Effector memory CD8-positive, alpha-beta T cell (primary cell): ENCODE results near the gene ADCYAP1R1.

Experiments
- ATAC-seq: fragments of 150-1000 bp; cut with Tn5 transposase; replicated peaks from 2 replicates; pipeline ENCODE4 v1.10.0; 2021; ENCODE audit warnings: mild to moderate bottlenecking, moderate library complexity
- DNase-seq, 3 experiments: peaks; one replicate each; pipeline ENCODE4 v3.0.0; 2021
- H3K27ac Mint-ChIP-seq, 2 donors: one replicate each; pipeline ENCODE4 v1.8.0; 2022; ENCODE audit warnings: mild to moderate bottlenecking in 2 of 2, mixed read lengths in 2 of 2, moderate library complexity in 2 of 2
- H3K27me3 Mint-ChIP-seq, 2 donors: one replicate each; pipeline ENCODE4 v1.8.0; 2022; ENCODE audit warnings: mixed read lengths in 2 of 2
- H3K36me3 Mint-ChIP-seq: one replicate; pipeline ENCODE4 v1.8.0; 2022; ENCODE audit warnings: mild to moderate bottlenecking, moderate library complexity, mixed read lengths; ENCODE audit not compliant: insufficient read depth
- H3K4me1 Mint-ChIP-seq, 2 donors: one replicate each; pipeline ENCODE4 v1.8.0; 2022; ENCODE audit warnings: low read depth in 2 of 2, mixed read lengths in 2 of 2
- H3K4me3 Mint-ChIP-seq, 2 donors: one replicate each; pipeline ENCODE4 v1.8.0; 2022; ENCODE audit warnings: mild to moderate bottlenecking in 2 of 2, mixed read lengths in 2 of 2, moderate library complexity in 2 of 2
- H3K9me3 Mint-ChIP-seq, 2 donors: one replicate each; pipeline ENCODE4 v1.8.0; 2022; ENCODE audit warnings: mixed read lengths in 2 of 2

ADCYAP1R1 gene

DNA sequence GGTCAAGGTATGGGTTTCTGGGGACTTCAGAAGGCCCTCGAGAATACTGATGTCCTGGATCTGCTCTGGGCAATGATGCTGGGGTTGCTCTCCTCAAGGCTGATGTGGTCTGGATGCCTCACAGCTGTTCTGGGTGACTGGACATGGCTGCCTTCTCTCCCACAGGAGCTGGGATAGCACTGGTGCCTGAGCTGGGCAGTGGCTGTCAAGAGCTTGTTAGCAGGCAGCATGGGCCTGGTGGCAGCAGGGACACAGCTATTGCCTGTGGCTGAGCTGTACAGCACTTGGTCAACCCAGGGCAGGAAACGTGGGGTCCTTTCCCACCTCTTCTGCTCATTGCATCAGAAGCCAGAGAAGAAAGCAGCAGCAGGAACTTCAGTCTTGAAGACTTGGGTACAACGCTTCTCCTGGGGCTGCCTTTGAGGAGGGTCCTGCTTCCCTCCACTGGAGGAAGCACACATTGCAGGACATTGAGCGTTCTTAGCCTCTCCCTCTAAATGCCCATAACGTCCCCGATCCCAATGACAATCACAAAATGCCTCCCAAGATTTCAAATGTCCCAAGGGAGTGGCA is 13.0 kb downstream of the ADCYAP1R1 start:
- H3K4me3 Mint-ChIP-seq = no peak overlapping the region
- no peaks in the 10 kb centered on the region for H3K4me1 Mint-ChIP-seq
- no peaks in the 10 kb centered on the region for H3K36me3 Mint-ChIP-seq
- ATAC-seq = no peak
- H3K9me3 Mint-ChIP-seq = no peaks in the 10 kb centered on the region
- no peak overlapping the region for H3K27ac Mint-ChIP-seq
- no peaks in the 10 kb centered on the region for H3K27me3 Mint-ChIP-seq
- DNase-seq = no peak

DNA sequence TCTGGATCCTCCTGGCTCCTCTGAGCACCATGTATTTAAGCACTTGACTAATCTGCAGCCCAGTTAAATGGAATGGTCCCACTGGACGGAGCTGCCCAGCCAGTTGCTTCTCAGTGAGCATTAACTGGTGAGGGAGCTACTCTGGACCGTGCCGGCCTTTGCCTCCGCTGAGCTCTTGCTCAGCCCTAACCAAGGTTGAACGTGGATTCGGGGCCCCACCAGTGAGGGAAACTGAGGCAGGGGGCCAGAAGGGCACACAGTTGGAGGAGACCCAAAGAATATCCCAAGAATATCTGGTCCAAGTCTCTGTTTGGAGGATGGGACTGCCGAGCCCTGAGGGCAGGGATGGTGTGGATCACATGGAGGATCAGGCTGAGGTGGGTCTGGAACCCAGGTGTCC is 13.7 kb downstream of the ADCYAP1R1 start:
- DNase-seq = no peak
- Mint-ChIP-seq H3K4me1 (no peaks in the 10 kb centered on the region), H3K36me3 (no peaks in the 10 kb centered on the region), H3K4me3 (no peak overlapping the region), H3K27me3 (no peaks in the 10 kb centered on the region), H3K9me3 (no peaks in the 10 kb centered on the region), H3K27ac (no peak overlapping the region)
- no peak for ATAC-seq

DNA sequence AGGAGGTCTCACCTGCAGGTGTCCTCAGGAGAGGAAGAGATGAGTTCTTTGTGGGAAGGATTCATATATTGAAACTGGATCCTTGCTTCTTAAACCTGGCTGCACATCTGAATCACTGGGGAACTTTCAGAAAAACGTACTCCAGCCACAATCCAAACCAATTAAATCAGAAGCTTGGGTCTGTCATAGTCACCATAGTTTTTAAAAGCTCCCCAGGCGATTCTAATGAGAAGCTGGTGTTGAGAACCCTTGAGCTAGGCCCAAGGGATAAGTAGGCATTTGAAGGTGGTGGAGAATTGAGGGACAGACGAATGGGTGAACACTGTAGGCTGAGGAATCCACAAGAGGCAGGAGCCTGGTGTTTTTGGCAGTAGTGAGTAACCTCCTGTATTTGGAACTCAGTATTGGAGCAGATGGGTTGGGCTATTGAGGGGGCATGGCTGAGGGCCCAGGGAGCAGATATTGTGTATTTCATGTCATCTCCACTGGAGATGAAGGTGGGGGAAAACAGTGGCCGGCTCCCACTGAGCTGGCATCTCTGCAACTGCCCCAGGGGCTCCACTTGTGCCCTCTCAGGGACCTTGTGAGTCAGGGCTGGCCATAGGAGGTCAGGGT is 14.5 kb downstream of the ADCYAP1R1 start:
- no peaks in the 10 kb centered on the region for H3K9me3 Mint-ChIP-seq
- H3K27ac Mint-ChIP-seq = no peak overlapping the region
- H3K36me3 Mint-ChIP-seq = no peaks in the 10 kb centered on the region
- no peak overlapping the region for H3K4me3 Mint-ChIP-seq
- H3K4me1 Mint-ChIP-seq = no peaks in the 10 kb centered on the region
- peaks cover 0 to 3% of the 10 kb centered on the region in 2 donors for H3K27me3 Mint-ChIP-seq
- ATAC-seq = no peak
- DNase-seq = no peak

DNA sequence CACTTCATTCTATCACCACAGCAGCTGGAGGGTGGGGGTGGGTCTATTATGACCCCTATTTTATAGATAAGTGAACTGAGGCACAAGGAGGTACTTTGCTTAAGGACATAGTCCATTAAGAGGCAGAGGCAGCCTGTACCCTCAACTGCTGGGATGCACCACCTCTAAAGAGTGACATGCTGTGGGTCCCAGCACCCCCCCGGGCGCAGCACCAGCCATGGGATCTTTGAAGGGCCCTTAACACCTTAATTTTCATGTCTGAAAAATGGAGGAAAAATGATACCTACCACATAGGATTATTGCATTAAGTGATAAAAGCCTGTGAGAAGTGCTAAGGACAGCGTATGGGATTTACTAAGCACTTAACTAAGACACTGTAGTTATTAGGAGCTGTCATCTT is 15.4 kb downstream of the ADCYAP1R1 start:
- Mint-ChIP-seq H3K9me3 (no peaks in the 10 kb centered on the region), H3K4me1 (no peaks in the 10 kb centered on the region), H3K36me3 (no peaks in the 10 kb centered on the region), H3K27ac (no peak overlapping the region), H3K27me3 (peaks cover 0 to 7% of the 10 kb centered on the region in 2 donors), H3K4me3 (no peak overlapping the region)
- ATAC-seq (no peak), DNase-seq (no peak)

DNA sequence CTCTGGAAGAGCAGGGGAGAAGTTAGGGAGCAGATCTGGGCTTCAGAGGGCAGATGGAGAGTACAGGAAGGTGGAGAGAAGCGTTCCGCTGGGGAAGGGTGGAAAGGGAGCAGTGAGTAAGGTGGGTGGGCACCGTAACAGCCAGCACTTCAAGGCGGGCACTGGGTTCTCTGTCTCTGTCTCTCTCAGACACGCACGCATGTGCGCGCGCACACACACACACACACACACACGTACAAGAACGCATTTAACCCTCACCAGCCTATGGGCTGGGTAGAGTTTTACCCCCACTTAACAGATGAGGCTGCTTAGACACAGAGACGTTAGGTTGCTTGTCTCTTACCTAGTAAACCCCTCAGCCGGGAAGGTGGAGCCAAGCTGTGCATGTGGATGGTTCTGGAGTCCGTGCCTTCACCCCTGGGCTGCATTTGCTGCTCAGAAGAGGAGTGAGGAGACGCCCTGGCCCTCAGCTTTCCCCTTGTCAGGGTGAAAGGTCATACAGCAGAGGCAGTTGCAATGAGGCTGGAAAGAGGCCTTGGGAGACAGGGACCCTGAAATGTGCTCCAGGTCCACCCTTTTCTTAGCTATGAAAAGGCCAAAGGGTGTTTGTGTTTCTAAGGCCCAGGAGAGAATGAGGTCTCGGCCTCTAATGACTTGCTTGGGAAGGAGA is 16.0 kb downstream of the ADCYAP1R1 start:
- no peak for DNase-seq
- Mint-ChIP-seq H3K36me3 (no peaks in the 10 kb centered on the region), H3K4me3 (no peak overlapping the region), H3K9me3 (no peaks in the 10 kb centered on the region), H3K27ac (no peak overlapping the region), H3K4me1 (no peaks in the 10 kb centered on the region), H3K27me3 (peaks cover 0 to 9% of the 10 kb centered on the region in 2 donors)
- ATAC-seq = no peak

DNA sequence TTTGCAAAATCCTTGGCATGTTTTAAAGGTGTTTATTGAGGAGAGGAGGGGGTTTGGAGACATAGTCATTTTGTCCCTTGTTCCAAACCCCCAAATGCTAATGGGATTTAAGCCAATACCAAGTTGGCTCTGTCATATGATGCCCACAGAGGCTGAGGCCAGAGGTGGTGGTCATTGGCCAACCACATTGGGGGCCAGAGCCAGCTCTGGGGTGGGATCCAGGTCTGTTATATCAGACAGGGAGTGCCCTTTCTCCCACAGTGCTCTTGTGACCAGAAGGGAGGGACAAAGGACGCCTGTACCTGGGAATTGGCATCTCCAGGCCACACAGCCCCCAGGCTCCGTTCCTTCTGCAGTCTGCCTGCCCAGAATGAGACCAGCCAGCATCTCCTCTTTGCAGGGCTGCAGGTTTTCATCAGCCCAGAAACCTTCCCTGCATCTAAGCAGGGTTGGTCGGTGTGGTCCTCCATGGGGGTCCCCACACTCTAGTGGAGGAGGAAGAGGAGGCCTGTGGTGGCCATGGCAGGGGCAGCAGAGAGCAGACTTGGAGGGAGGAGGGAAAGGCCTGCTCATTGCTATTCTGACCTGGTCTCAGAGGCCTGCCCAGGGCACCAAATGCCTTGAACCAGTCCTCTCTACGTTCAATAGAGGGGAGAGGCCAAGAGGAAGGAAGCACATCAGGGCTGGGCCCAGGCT is 17.9 kb downstream of the ADCYAP1R1 start:
- H3K27ac Mint-ChIP-seq = no peak overlapping the region

DNA sequence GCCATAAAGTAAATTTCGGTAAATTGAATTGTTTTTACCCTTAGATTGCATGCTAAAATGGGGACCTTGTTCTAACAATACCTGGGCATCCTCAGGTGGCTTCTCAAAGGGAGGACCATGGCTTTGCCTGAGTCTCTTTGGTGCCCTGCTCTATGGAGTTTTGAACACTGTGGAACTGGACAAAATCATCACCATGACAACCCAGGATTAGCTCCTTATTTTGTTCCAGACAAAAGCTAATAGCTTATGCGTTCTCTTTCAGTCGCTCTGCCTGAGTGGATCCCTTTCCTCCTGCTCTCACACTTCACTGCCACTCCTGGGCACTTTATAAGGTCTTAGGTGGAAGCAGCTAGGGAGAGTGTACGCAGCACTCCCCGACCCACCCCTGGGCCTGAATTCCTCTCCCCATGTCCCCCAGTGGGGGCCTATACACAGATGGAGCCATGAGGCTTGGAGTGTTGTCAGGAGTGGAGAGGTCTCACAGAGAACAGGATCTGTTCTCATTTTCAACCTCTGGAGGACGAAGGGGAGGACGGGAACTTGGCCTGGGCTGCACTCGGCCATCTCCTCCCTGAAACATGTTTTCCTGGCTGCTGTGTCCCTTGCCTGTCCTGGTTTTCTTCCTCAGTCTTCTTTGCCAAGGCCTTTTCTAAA is 19.0 kb downstream of the ADCYAP1R1 start:
- ATAC-seq (no peak), DNase-seq (no peak)
- no peaks in the 10 kb centered on the region for H3K4me1 Mint-ChIP-seq
- peaks cover 4% of the 10 kb centered on the region for H3K36me3 Mint-ChIP-seq
- H3K9me3 Mint-ChIP-seq = no peaks in the 10 kb centered on the region
- no peak overlapping the region for H3K27ac Mint-ChIP-seq
- peaks cover 8 to 9% of the 10 kb centered on the region in 2 donors for H3K27me3 Mint-ChIP-seq
- no peak overlapping the region for H3K4me3 Mint-ChIP-seq

More for the DNA sequence above, 17.9 kb downstream of the ADCYAP1R1 start:
- no peaks in the 10 kb centered on the region for H3K4me1 Mint-ChIP-seq
- no peaks in the 10 kb centered on the region for H3K9me3 Mint-ChIP-seq
- H3K36me3 Mint-ChIP-seq = peaks cover 4% of the 10 kb centered on the region
- DNase-seq = no peak
- H3K27me3 Mint-ChIP-seq = peaks cover 0 to 9% of the 10 kb centered on the region in 2 donors
- ATAC-seq = no peak
- H3K4me3 Mint-ChIP-seq = no peak overlapping the region

DNA sequence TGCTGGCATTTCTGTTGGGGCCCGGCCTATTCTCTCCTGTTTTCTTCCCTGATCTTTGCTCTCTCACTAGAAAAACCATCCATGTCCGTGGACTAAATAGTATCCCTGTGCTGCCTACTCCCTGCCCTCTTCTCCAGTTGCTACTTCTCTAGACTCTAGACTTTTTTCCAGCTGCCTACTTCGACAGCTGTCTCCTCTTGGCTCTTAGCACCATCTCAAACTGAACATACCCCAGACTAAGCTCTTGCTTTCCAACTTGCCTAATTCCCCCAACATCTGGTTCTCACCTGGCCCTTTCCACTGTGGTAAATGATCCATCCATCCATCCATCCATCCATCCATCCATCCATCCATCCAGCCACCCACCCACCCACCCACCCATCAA is 19.5 kb downstream of the ADCYAP1R1 start:
- Mint-ChIP-seq H3K4me3 (no peak overlapping the region), H3K27me3 (peaks cover 8 to 9% of the 10 kb centered on the region in 2 donors), H3K4me1 (no peaks in the 10 kb centered on the region), H3K27ac (no peak overlapping the region), H3K9me3 (no peaks in the 10 kb centered on the region), H3K36me3 (peaks cover 4% of the 10 kb centered on the region)
- ATAC-seq (no peak), DNase-seq (no peak)

DNA sequence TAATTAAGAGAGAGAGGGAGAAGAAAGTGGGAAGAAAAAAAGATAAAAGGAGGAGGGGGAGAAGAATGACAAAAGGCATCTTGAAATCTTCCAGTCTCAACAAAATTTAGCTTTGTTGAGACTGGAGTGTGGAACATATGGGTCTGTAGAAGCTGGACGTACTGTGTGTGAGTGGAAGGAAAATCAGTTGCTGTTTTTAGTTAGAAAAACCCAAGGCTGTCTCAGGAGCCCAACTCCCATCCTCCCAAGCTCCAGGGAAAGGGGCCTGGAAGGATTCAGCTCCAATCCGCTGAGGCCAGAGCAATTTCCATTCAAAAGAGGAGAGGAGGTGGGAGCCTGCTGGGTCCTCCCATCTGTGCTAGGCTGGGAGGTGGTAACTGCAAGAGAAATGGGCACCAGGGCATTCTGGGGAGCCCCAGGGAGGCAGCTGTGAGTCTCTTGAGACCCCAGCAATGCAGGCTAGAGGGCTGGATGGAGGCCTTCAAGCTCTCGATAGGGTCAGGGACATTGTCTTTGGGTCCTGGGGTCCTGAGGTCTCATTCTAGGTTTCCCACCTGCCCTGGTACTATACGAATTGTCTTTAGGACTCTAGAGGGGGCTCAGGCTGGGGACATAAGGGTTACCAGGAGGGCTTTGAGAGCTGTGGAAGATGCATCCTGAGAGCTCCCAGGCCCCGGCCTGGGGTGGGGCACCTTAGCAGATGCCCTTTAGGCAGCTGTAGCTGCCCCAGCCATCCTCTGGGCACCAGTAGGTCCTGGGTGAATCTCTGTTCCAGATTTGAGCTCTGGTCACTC is 21.4 kb downstream of the ADCYAP1R1 start:
- Mint-ChIP-seq H3K36me3 (peaks cover 4% of the 10 kb centered on the region), H3K27me3 (peaks cover 8 to 9% of the 10 kb centered on the region in 2 donors), H3K9me3 (no peaks in the 10 kb centered on the region), H3K4me1 (no peaks in the 10 kb centered on the region), H3K27ac (no peak overlapping the region), H3K4me3 (no peak overlapping the region)
- ATAC-seq (no peak), DNase-seq (no peak)

DNA sequence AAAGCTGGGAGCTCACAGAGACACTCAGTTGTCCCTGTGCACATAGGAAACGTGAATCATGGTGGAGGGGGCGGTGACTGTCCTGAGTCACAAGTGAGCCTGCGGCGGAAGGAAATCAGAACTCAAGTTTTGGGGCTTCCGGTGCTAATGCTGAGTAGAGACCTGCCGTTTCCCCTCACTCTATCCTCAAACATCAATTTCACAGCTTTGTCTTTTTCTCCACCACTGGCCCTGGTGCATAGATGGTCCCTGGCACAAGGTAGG is 21.9 kb downstream of the ADCYAP1R1 start:
- peaks cover 8 to 9% of the 10 kb centered on the region in 2 donors for H3K27me3 Mint-ChIP-seq
- no peak overlapping the region for H3K4me3 Mint-ChIP-seq
- peaks cover 4% of the 10 kb centered on the region for H3K36me3 Mint-ChIP-seq
- no peaks in the 10 kb centered on the region for H3K4me1 Mint-ChIP-seq
- no peak for ATAC-seq
- H3K27ac Mint-ChIP-seq = peak overlapping the region in 1 of 2 donors; percentile 76
- H3K9me3 Mint-ChIP-seq = no peaks in the 10 kb centered on the region
- DNase-seq = no peak

DNA sequence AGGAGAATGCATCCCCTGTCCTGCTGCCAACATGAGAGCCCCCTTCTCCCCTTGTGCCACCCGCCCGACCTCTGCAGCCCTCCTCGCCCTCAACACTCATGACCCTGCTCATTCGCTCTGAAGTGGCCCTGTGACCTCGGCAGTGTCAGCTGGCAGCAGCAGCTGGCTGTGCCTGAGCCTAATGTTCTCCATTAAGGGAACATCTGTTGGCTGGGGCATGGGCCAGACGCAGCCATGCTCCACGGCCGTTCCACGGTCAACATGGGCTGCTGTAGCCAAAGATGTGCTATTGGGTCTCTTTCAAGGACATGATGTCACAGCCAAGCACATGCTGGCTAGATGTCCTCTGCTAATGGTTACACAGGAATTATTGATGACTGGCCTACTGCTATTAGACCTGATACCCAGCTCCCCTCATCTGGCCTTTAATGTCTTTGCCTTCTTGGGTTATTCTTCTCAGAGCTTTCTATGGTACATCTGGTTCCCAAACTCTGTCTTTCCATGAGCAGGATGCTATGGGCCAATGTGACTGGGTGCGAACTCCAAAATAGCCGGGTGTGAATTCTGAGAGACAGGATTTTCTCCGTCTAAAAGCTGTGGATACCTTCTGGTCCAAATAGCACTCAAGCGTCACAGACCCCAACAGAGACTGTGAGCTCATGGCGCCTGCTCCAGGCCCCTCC is 22.4 kb downstream of the ADCYAP1R1 start:
- no peaks in the 10 kb centered on the region for H3K4me1 Mint-ChIP-seq
- H3K9me3 Mint-ChIP-seq = no peaks in the 10 kb centered on the region
- peaks cover 8 to 9% of the 10 kb centered on the region in 2 donors for H3K27me3 Mint-ChIP-seq
- no peak for ATAC-seq
- peak overlapping the region in 1 of 2 donors; percentile 76 for H3K27ac Mint-ChIP-seq
- H3K36me3 Mint-ChIP-seq = peaks cover 4% of the 10 kb centered on the region
- no peak for DNase-seq
- H3K4me3 Mint-ChIP-seq = no peak overlapping the region

DNA sequence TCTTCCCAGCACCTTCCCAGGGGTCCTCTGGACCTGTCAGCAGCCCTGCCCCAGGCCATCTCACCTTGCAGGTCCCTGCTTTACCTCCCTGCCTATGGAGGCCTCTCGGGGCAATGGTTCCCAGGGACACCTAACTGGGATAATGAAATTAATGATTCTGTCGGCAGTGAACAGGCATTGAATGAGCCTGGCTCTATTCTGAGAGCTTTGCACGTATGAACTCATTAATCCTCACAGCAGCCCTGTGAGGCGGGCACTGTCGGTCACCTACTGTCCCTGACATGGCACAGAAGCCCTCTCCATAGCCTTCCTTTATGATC is 22.9 kb downstream of the ADCYAP1R1 start:
- Mint-ChIP-seq H3K27ac (no peak overlapping the region), H3K4me1 (no peaks in the 10 kb centered on the region), H3K4me3 (no peak overlapping the region), H3K36me3 (peaks cover 4% of the 10 kb centered on the region), H3K27me3 (peaks cover 8 to 9% of the 10 kb centered on the region in 2 donors), H3K9me3 (no peaks in the 10 kb centered on the region)
- ATAC-seq = no peak
- no peak for DNase-seq

DNA sequence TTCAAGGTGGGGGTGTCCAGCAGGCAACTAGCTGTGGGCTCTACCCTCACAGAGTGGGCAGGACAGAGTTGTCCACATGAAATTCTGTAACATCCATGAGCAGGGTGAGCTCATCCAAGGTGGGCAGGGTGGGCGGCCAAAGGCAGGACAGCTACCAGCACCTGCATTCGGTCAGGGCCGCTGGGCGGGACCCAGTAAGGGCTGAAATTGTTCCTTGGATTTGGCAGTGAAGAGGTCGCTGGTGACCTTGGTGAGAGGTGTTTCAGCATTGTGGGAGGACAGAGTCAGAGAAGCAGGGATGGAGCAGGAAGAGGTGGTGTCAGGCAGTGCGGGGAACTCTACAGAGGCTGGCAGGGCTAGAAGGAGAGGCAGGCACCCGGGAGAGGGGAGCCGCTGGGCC is 23.9 kb downstream of the ADCYAP1R1 start:
- peaks cover 4% of the 10 kb centered on the region for H3K36me3 Mint-ChIP-seq
- H3K9me3 Mint-ChIP-seq = no peaks in the 10 kb centered on the region
- H3K4me1 Mint-ChIP-seq = no peaks in the 10 kb centered on the region
- no peak overlapping the region for H3K4me3 Mint-ChIP-seq
- peaks cover 14 to 15% of the 10 kb centered on the region in 2 donors for H3K27me3 Mint-ChIP-seq
- H3K27ac Mint-ChIP-seq = no peak overlapping the region
- DNase-seq = no peak
- ATAC-seq = no peak
